Panc1 (cell line): ENCODE measurements around the gene GRIN2C. TPM values are rescaled to one million over a fixed set of nuclear protein-coding genes. Genes with fewer than 3 reads are reported as not detected.

Experiments
- ATAC-seq: fragments of 200-7000 bp; cut with Tn5 transposase; 2 replicates; pipeline ENCODE4 v1.9.1; 2020; ENCODE audit warnings: mild to moderate bottlenecking, moderate library complexity
- BruUV-seq: library from RNA; stranded (reverse); fragments of 400-500 nt; replicated peaks from 2 replicates; lab custom pipeline; 2021; lab: Mats Ljungman, UMichigan
- CTCF ChIA-PET: fragments of 300-600 bp; sonication (Branson Sonifier 250); formaldehyde crosslinking; loops from one replicate; lab custom pipeline; 2022; ENCODE audit warnings: antibody characterized with exemption; lab: Charles Lee
- POLR2A ChIA-PET: fragments of 300-600 bp; sonication (Branson Sonifier 250); formaldehyde crosslinking; loops from one replicate; lab custom pipeline; 2022; ENCODE audit warnings: antibody characterized with exemption; lab: Charles Lee
- DNase-seq: peaks from one replicate; pipeline ENCODE4 v3.0.0-alpha.2; 2010; ENCODE audit warnings: low read depth, low spot score
- H3K27ac ChIP-seq: 2 replicates; pipeline ENCODE4 v1.5.1; 2011; ENCODE audit warnings: mild to moderate bottlenecking, low read length, inconsistent platforms
- H3K27me3 ChIP-seq: fragments of 200-500 bp; sonication (Bioruptor generic); 2 replicates; pipeline ENCODE4 v1.6.0; 2014; ENCODE audit warnings: low read length, inconsistent platforms; ENCODE audit not compliant: control insufficient read depth, insufficient read depth
- H3K36me3 ChIP-seq: fragments of 200-500 bp; sonication (Bioruptor generic); 2 replicates; pipeline ENCODE4 v1.5.1; 2014; ENCODE audit warnings: inconsistent platforms, mild to moderate bottlenecking, low read length, moderate library complexity; ENCODE audit not compliant: control insufficient read depth, insufficient read depth
- H3K4me1 ChIP-seq: 2 replicates; pipeline ENCODE4 v1.5.1; 2011; ENCODE audit warnings: inconsistent platforms, mild to moderate bottlenecking, low read length, moderate library complexity; ENCODE audit not compliant: control insufficient read depth, insufficient read depth
- H3K4me3 ChIP-seq, 2 experiments: 2 replicates each; pipeline ENCODE4 v1.5.1; 2011 to 2012; ENCODE audit warnings: low read depth in 2 of 2, low read length in 2 of 2, mild to moderate bottlenecking in 2 of 2, inconsistent platforms in 1 of 2, moderate library complexity in 1 of 2
- H3K9me3 ChIP-seq: fragments of 200-500 bp; sonication (Bioruptor generic); 2 replicates; pipeline ENCODE4 v1.5.1; 2014; ENCODE audit warnings: low read depth, mild to moderate bottlenecking, inconsistent platforms, low read length, moderate library complexity; ENCODE audit not compliant: control insufficient read depth, insufficient read depth
- CTCF ChIP-seq: fragments of 450-650 bp; IDR thresholded peaks from 2 replicates; pipeline ENCODE4 v1.5.1; 2017; ENCODE audit warnings: mild to moderate bottlenecking
- POLR2AphosphoS5 ChIP-seq: IDR thresholded peaks from 2 replicates; pipeline ENCODE4 v1.6.1; 2012; ENCODE audit warnings: mild to moderate bottlenecking, low read depth, low read length, moderate library complexity
- REST ChIP-seq, 2 experiments: IDR thresholded peaks; 2 replicates each; pipeline ENCODE4 v1.6.1; 2011 to 2012; ENCODE audit warnings: low read depth in 2 of 2, control low read depth in 1 of 2, low read length in 1 of 2, mild to moderate bottlenecking in 1 of 2, moderate library complexity in 1 of 2; ENCODE audit not compliant: insufficient read depth in 1 of 2
- SIN3A ChIP-seq: IDR thresholded peaks from 2 replicates; pipeline ENCODE4 v1.6.1; 2012; ENCODE audit warnings: low read depth, mild to moderate bottlenecking, low read length, moderate library complexity, borderline replicate concordance; ENCODE audit not compliant: insufficient read depth
- TCF7L2 ChIP-seq: IDR thresholded peaks from 2 replicates; pipeline ENCODE4 v1.6.1; 2011; ENCODE audit warnings: mild to moderate bottlenecking, low read depth, low read length, inconsistent platforms
- in situ Hi-C: cut with HindIII; loops from 2 replicates; pipeline ENCODE4 v1.10.0; 2016; ENCODE audit warnings: low sequenced_read_pairs, low pct_unique_long_range_greater_than_20kb
- intact Hi-C: fragments of 100-400 bp; cut with micrococcal nuclease; formaldehyde crosslinking; loops from one replicate; pipeline ENCODE4 v1.10.0; 2022; ENCODE audit not compliant: unreplicated experiment
- total RNA-seq: library from RNA; stranded (reverse); gene quantifications from one replicate; pipeline ENCODE4 v1.2.1, GENCODE V29; 2021; ENCODE audit not compliant: unreplicated experiment

Gene GRIN2C
- total RNA-seq, 1 experiment from 2014 or later, result 0.10 TPM

GRCh38 chr17:74843352-74843627, 16.4 kb downstream of the GRIN2C start:
- CTCF ChIA-PET, result interaction anchor here (0.6 to 1.8 kb wide), 14 partner anchors 9 to 1188 kb away, joined by 3 to 24 read pairs (median 6); partner anchors contain the start of genes FDXR and GRIN2C
- H3K4me3 ChIP-seq, result no peak overlapping the region; a peak in 1 of 4 replicates
- H3K9me3 ChIP-seq, result no peaks in the 10 kb centered on the region
- in situ Hi-C loops (no loop called here), intact Hi-C loops (no loop called here)
- H3K27me3 ChIP-seq, result no peaks in the 10 kb centered on the region
- H3K4me1 ChIP-seq, result peaks cover 12% of the 10 kb centered on the region
- H3K27ac ChIP-seq, result no peak overlapping the region
- H3K36me3 ChIP-seq, result no peaks in the 10 kb centered on the region
- ATAC-seq, result no peak
- POLR2A ChIA-PET, result interaction anchor here (0.6 kb wide), 2 partner anchors 19 to 25 kb away, joined by 5 read pairs; no protein-coding TSS in a partner anchor
- no peak for DNase-seq
- no peak for TF ChIP-seq TCF7L2
- TF ChIP-seq POLR2AphosphoS5, result no peak
- TF ChIP-seq CTCF, result no peak
- TF ChIP-seq SIN3A, result no peak
- no peak for TF ChIP-seq REST (IDR thresholded peaks at IDR 0.05; ENCODE audit: insufficient read depth in 1 of 2, low read depth in 2 of 2, low read length in 1 of 2)
- BruUV-seq, result no TSS peak

GRCh38 chr17:74842599-74843351, 16.9 kb downstream of the GRIN2C start:
- no TSS peak for BruUV-seq
- no peak for DNase-seq

More at GRCh38 chr17:74842599-74843351, 16.9 kb downstream of the GRIN2C start:
- no peaks in the 10 kb centered on the region for H3K36me3 ChIP-seq
- in situ Hi-C loops (no loop called here), intact Hi-C loops (no loop called here)
- H3K4me3 ChIP-seq, result peak overlapping the region; percentile 50 to 52
- POLR2A ChIA-PET, result interaction anchor here (0.6 kb wide), 2 partner anchors 20 to 25 kb away, joined by 5 read pairs; no protein-coding TSS in a partner anchor
- CTCF ChIA-PET, result interaction anchor here (0.5 to 1.8 kb wide), 15 partner anchors 8 to 682 kb away, joined by 3 to 24 read pairs (median 6); partner anchors contain the start of genes FDXR, GRIN2C and LLGL2
- peak overlapping the region; percentile 66 for H3K27ac ChIP-seq
- TF ChIP-seq CTCF, result peak; percentile 94
- TF ChIP-seq SIN3A, result no peak
- TF ChIP-seq POLR2AphosphoS5, result 0 out of 2 replicates have a peak, but pooled peaks have one; percentile 16
- ATAC-seq, result peak; percentile 91
- H3K9me3 ChIP-seq, result no peaks in the 10 kb centered on the region
- no peaks in the 10 kb centered on the region for H3K27me3 ChIP-seq
- H3K4me1 ChIP-seq, result peaks cover 12% of the 10 kb centered on the region
